Cardiac muscle cell (in vitro differentiated cells and primary cell): ENCODE results near the gene PCDHGA11. TPM values are rescaled to one million over a fixed set of nuclear protein-coding genes. Genes with fewer than 3 reads are reported as not detected.
"Not testable (repeated sequence)": the region's sequence is repeated elsewhere in the genome, so short reads cannot be mapped to it uniquely, and the experiment has no call there.

Experiments
- DNase-seq, 2 donors: peaks; one replicate each; pipeline versions ENCODE4 v3.0.0 to v3.0.0-alpha.2; 2010 to 2017; ENCODE audit warnings: low read depth in 1 of 2, low spot score in 1 of 2
- H3K27ac ChIP-seq: fragments of 200-600 bp; sonication (generic); 2 replicates; pipeline ENCODE4 v1.5.1; 2016
- H3K27me3 ChIP-seq: fragments of 200-600 bp; sonication (generic); 2 replicates; pipeline ENCODE4 v1.6.0; 2016; ENCODE audit warnings: control low read depth
- H3K36me3 ChIP-seq: fragments of 200-600 bp; sonication (generic); 2 replicates; pipeline ENCODE4 v1.5.1; 2016; ENCODE audit warnings: control low read depth
- H3K4me1 ChIP-seq: fragments of 200-600 bp; sonication (generic); 2 replicates; pipeline ENCODE4 v1.8.1; 2017; ENCODE audit warnings: low read depth, mild to moderate bottlenecking, mixed run types
- H3K4me3 ChIP-seq: fragments of 200-600 bp; sonication (generic); 2 replicates; pipeline ENCODE4 v1.5.1; 2016; ENCODE audit warnings: mild to moderate bottlenecking
- H3K9me3 ChIP-seq: fragments of 200-600 bp; sonication (generic); 2 replicates; pipeline ENCODE4 v1.5.1; 2017; ENCODE audit warnings: low read depth, mild to moderate bottlenecking, control low read depth
- polyA plus RNA-seq: library from polyadenylated mRNA; unstranded; fragments of >200 nt; fragmentation: Nextera tagmentation; extraction: Ambion mirVana; gene quantifications from 2 replicates; pipeline ENCODE4 v1.2.1, GENCODE V29; 2016
- total RNA-seq: library from RNA; depleted of rRNA; stranded (reverse); fragments of >200 nt; gene quantifications from 2 replicates; pipeline ENCODE4 v1.2.3, GENCODE V29; 2016
- TF ChIP-seq, protein P1 (sequence below): IDR thresholded peaks from 2 replicates; pipeline ENCODE4 v1.5.1; 2012; ENCODE audit warnings: low read depth, mild to moderate bottlenecking, low read length

Gene PCDHGA11
- total and polyA plus RNA-seq, 2 experiments from 2014 or later = 1.7 to 5.0 TPM

- Histone ChIP-seq H3K4me1 (no peaks in the 10 kb centered on the region), H3K4me3 (no peak overlapping the region), H3K27me3 (no peaks in the 10 kb centered on the region), H3K27ac (no peak overlapping the region), H3K9me3 (peaks cover 7% of the 10 kb centered on the region), H3K36me3 (no peaks in the 10 kb centered on the region)
- no peak for DNase-seq
- TF ChIP-seq, protein P1, sequence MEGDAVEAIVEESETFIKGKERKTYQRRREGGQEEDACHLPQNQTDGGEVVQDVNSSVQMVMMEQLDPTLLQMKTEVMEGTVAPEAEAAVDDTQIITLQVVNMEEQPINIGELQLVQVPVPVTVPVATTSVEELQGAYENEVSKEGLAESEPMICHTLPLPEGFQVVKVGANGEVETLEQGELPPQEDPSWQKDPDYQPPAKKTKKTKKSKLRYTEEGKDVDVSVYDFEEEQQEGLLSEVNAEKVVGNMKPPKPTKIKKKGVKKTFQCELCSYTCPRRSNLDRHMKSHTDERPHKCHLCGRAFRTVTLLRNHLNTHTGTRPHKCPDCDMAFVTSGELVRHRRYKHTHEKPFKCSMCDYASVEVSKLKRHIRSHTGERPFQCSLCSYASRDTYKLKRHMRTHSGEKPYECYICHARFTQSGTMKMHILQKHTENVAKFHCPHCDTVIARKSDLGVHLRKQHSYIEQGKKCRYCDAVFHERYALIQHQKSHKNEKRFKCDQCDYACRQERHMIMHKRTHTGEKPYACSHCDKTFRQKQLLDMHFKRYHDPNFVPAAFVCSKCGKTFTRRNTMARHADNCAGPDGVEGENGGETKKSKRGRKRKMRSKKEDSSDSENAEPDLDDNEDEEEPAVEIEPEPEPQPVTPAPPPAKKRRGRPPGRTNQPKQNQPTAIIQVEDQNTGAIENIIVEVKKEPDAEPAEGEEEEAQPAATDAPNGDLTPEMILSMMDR = no peak
Observed at GRCh38 chr5:141389153-141390042, 31.5 kb upstream of the PCDHGA11 start.

DNA sequence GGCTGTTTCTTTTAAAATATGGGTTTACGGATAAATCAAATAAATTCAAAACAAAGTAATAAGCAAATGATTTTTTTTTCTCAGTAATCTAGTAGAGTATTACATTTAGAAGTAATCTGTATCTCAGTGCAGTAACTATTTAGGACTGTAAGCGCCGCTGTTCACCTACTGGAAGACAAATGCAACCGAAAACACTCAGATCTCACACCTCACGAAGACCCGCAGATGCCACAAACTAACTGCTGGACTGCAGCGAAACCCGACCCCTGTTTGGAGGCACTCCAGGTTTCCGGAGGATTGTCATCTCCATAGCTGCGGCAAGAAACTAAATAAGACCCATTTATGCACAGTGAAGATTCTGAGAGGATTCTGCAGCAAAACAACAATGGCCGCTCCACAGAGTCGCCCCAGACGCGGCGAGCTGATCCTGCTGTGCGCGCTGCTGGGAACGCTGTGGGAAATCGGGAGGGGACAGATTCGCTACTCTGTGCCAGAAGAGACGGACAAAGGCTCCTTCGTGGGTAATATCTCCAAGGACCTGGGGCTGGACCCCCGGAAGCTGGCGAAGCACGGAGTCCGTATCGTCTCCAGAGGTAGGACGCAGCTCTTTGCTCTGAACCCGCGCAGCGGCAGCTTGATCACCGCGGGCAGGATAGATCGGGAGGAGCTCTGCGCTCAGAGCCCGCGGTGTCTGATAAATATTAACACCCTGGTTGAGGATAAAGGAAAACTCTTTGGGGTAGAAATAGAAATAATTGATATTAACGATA lies 28.2 kb upstream of the PCDHGA11 start, which contains the start of gene PCDHGA8:
Gene PCDHGA8 (plus strand): TSS at position 205 of the 770 bp plus-strand sequence. CDS start 181 bp downstream, at position 386.
- H3K4me3 ChIP-seq = no peak within 1 kb of the TSS
- no peak for DNase-seq
- no peaks in the 10 kb centered on the region for H3K27me3 ChIP-seq
- H3K36me3 ChIP-seq = no peaks in the 10 kb centered on the region
- no peaks in the 10 kb centered on the region for H3K4me1 ChIP-seq
- TF ChIP-seq, protein P1 = no peak
- no peak within 1 kb of the TSS for H3K27ac ChIP-seq
- H3K9me3 ChIP-seq = peaks cover 7% of the 10 kb centered on the region

DNA sequence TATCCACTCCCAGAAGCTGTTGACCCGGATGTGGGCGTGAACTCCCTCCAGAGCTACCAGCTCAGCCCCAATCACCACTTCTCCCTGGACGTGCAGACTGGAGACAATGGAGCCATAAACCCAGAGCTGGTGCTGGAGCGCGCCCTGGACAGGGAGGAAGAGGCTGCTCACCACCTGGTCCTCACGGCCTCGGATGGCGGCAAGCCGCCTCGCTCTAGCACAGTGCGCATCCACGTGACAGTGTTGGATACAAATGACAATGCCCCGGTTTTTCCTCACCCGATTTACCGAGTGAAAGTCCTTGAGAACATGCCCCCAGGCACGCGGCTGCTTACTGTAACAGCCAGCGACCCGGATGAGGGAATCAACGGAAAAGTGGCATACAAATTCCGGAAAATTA lies 27.6 kb upstream of the PCDHGA11 start:
- no peaks in the 10 kb centered on the region for H3K27me3 ChIP-seq
- DNase-seq = no peak
- no peak overlapping the region for H3K4me3 ChIP-seq
- H3K27ac ChIP-seq = no peak overlapping the region
- no peaks in the 10 kb centered on the region for H3K4me1 ChIP-seq
- TF ChIP-seq, protein P1 = no peak
- no peaks in the 10 kb centered on the region for H3K36me3 ChIP-seq
- H3K9me3 ChIP-seq = peaks cover 7% of the 10 kb centered on the region

DNA sequence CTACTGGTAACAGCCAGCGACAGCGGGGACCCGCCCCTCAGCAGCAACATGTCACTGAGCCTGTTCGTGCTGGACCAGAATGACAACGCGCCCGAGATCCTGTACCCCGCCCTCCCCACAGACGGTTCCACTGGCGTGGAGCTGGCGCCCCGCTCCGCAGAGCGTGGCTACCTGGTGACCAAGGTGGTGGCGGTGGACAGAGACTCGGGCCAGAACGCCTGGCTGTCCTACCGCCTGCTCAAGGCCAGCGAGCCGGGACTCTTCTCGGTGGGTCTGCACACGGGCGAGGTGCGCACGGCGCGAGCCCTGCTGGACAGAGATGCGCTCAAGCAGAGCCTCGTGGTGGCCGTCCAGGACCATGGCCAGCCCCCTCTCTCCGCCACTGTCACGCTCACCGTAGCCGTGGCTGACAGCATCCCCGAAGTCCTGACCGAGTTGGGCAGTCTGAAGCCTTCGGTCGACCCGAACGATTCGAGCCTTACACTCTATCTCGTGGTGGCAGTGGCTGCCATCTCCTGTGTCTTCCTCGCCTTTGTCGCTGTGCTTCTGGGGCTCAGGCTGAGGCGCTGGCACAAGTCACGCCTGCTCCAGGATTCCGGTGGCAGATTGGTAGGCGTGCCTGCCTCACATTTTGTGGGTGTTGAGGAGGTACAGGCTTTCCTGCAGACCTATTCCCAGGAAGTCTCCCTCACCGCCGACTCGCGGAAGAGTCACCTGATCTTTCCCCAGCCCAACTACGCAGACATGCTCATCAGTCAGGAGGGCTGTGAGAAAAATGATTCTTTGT lies 26.3 kb upstream of the PCDHGA11 start:
- DNase-seq, H3K9me3 ChIP-seq, H3K36me3 ChIP-seq: not testable (repeated sequence)

GRCh38 chr5:141397756-141398551 lies 22.9 kb upstream of the PCDHGA11 start, which contains the start of gene PCDHGB5:
PCDHGB5 (plus strand) TSS chr5:141397947; CDS start chr5:141398128, 181 bp downstream.
- not testable (repeated sequence) for H3K4me1 ChIP-seq, H3K27ac ChIP-seq, H3K4me3 ChIP-seq, H3K9me3 ChIP-seq, H3K27me3 ChIP-seq, H3K36me3 ChIP-seq
- peak in 1 of 2 donors; percentile 60 for DNase-seq
- TF ChIP-seq, protein P1 = peak; percentile 58

More for the DNA sequence above, 26.3 kb upstream of the PCDHGA11 start:
- not testable (repeated sequence) for H3K27ac ChIP-seq, H3K4me3 ChIP-seq, H3K4me1 ChIP-seq, H3K27me3 ChIP-seq
